ENCODE data around the gene RNF11. TPM values are rescaled to one million over a fixed set of nuclear protein-coding genes. Genes with fewer than 3 reads are reported as not detected.

The RNF11 gene
- total RNA-seq, 1 donor from 2014 or later = 126 TPM

- DNase-seq (ENCODE audit: low read depth) (no peak), FAIRE-seq (no peak)
- peaks cover 12% of the 10 kb centered on the region for H3K36me3 ChIP-seq (ENCODE audit: insufficient read depth, low read length)
- peaks cover 29% of the 10 kb centered on the region for H3K4me1 ChIP-seq (ENCODE audit: insufficient read depth, low read length)
- H3K9me3 ChIP-seq (ENCODE audit: insufficient read depth, low read depth, low read length) = no peaks in the 10 kb centered on the region
- H3K27me3 ChIP-seq (ENCODE audit: insufficient read depth, low read length) = no peaks in the 10 kb centered on the region
- no peak overlapping the region for H3K9ac ChIP-seq (ENCODE audit: low read length)
- Mint-ChIP-seq H3K27ac (ENCODE audit: unreplicated experiment) (peak overlapping the region; percentile 1), H3K36me3 (ENCODE audit: low read depth, unreplicated experiment) (peaks cover 4% of the 10 kb centered on the region), H3K9me3 (ENCODE audit: unreplicated experiment) (no peaks in the 10 kb centered on the region), H3K4me1 (ENCODE audit: low read depth, unreplicated experiment) (peaks cover 31% of the 10 kb centered on the region), H3K4me3 (ENCODE audit: unreplicated experiment) (no peak overlapping the region), H3K27me3 (ENCODE audit: low read depth, unreplicated experiment) (no peaks in the 10 kb centered on the region)
- H3K4me2 ChIP-seq (ENCODE audit: low read length) = no peak overlapping the region
- H4K20me1 ChIP-seq (ENCODE audit: insufficient read depth, low read length) = peaks cover 11% of the 10 kb centered on the region
- no peak overlapping the region for H3K27ac ChIP-seq (ENCODE audit: low read depth, low read length)
- TF ChIP-seq CTCF (IDR thresholded peaks at IDR 0.05; ENCODE audit: insufficient read depth, low read depth, low read length) = no peak
- no peak for TF ChIP-seq EZH2 (IDR thresholded peaks at IDR 0.05; ENCODE audit: insufficient read depth, low read length)
- no peak overlapping the region for H3K4me3 ChIP-seq (ENCODE audit: insufficient read depth, low read depth, low read length)
- peaks cover 54% of the 10 kb centered on the region for H3K79me2 ChIP-seq (ENCODE audit: insufficient read depth, low read length)
- H2AFZ ChIP-seq (ENCODE audit: low read depth, low read length) = no peak overlapping the region
Measured at GRCh38 chr1:51270751-51271150, 34.7 kb downstream of the RNF11 start.

GRCh38 chr1:51272916-51273315 lies 36.8 kb downstream of the RNF11 start:
- H2AFZ ChIP-seq (ENCODE audit: low read depth, low read length) = no peak overlapping the region
- DNase-seq (ENCODE audit: low read depth) (no peak), FAIRE-seq (no peak)
- H3K36me3 Mint-ChIP-seq (ENCODE audit: low read depth, unreplicated experiment) = peaks cover 12% of the 10 kb centered on the region
- peaks cover 15% of the 10 kb centered on the region for H3K4me1 Mint-ChIP-seq (ENCODE audit: low read depth, unreplicated experiment)
- H3K36me3 ChIP-seq (ENCODE audit: insufficient read depth, low read length) = peaks cover 12% of the 10 kb centered on the region
- no peaks in the 10 kb centered on the region for H3K27me3 Mint-ChIP-seq (ENCODE audit: low read depth, unreplicated experiment)
- peaks cover 14% of the 10 kb centered on the region for H3K4me1 ChIP-seq (ENCODE audit: insufficient read depth, low read length)
- no peak overlapping the region for H3K4me2 ChIP-seq (ENCODE audit: low read length)
- H3K9me3 Mint-ChIP-seq (ENCODE audit: unreplicated experiment) = no peaks in the 10 kb centered on the region
- H3K27me3 ChIP-seq (ENCODE audit: insufficient read depth, low read length) = no peaks in the 10 kb centered on the region
- peaks cover 22% of the 10 kb centered on the region for H4K20me1 ChIP-seq (ENCODE audit: insufficient read depth, low read length)
- H3K9me3 ChIP-seq (ENCODE audit: insufficient read depth, low read depth, low read length) = no peaks in the 10 kb centered on the region
- no peak overlapping the region for H3K9ac ChIP-seq (ENCODE audit: low read length)
- H3K79me2 ChIP-seq (ENCODE audit: insufficient read depth, low read length) = peaks cover 35% of the 10 kb centered on the region
- TF ChIP-seq EZH2 (IDR thresholded peaks at IDR 0.05; ENCODE audit: insufficient read depth, low read length) (no peak), CTCF (IDR thresholded peaks at IDR 0.05; ENCODE audit: insufficient read depth, low read depth, low read length) (no peak)
- no peak overlapping the region for H3K27ac Mint-ChIP-seq (ENCODE audit: unreplicated experiment)
- no peak overlapping the region for H3K27ac ChIP-seq (ENCODE audit: low read depth, low read length)
- no peak overlapping the region for H3K4me3 ChIP-seq (ENCODE audit: insufficient read depth, low read depth, low read length)
- no peak overlapping the region for H3K4me3 Mint-ChIP-seq (ENCODE audit: unreplicated experiment)

- Histone ChIP-seq H3K79me2 (ENCODE audit: insufficient read depth, low read length) (peaks cover 19% of the 10 kb centered on the region), H2AFZ (ENCODE audit: low read depth, low read length) (no peak overlapping the region), H3K4me2 (ENCODE audit: low read length) (no peak overlapping the region), H3K27ac (ENCODE audit: low read depth, low read length) (no peak overlapping the region), H3K9ac (ENCODE audit: low read length) (no peak overlapping the region), H3K4me3 (ENCODE audit: insufficient read depth, low read depth, low read length) (no peak overlapping the region), H3K9me3 (ENCODE audit: insufficient read depth, low read depth, low read length) (no peaks in the 10 kb centered on the region), H3K4me1 (ENCODE audit: insufficient read depth, low read length) (no peaks in the 10 kb centered on the region), H3K27me3 (ENCODE audit: insufficient read depth, low read length) (no peaks in the 10 kb centered on the region), H4K20me1 (ENCODE audit: insufficient read depth, low read length) (peaks cover 22% of the 10 kb centered on the region), H3K36me3 (ENCODE audit: insufficient read depth, low read length) (peaks cover 12% of the 10 kb centered on the region)
- Mint-ChIP-seq H3K4me1 (ENCODE audit: low read depth, unreplicated experiment) (peaks cover 2% of the 10 kb centered on the region), H3K27me3 (ENCODE audit: low read depth, unreplicated experiment) (no peaks in the 10 kb centered on the region), H3K36me3 (ENCODE audit: low read depth, unreplicated experiment) (peaks cover 12% of the 10 kb centered on the region), H3K27ac (ENCODE audit: unreplicated experiment) (no peak overlapping the region), H3K4me3 (ENCODE audit: unreplicated experiment) (no peak overlapping the region), H3K9me3 (ENCODE audit: unreplicated experiment) (no peaks in the 10 kb centered on the region)
- TF ChIP-seq CTCF (IDR thresholded peaks at IDR 0.05; ENCODE audit: insufficient read depth, low read depth, low read length) = no peak
- no peak for DNase-seq (ENCODE audit: low read depth)
- FAIRE-seq = no peak
Measured at GRCh38 chr1:51274676-51275075, 38.6 kb downstream of the RNF11 start.
